Neutrophil (primary cell): ENCODE results near the gene PDE3B.

ENCODE experiments used
- H3K27ac ChIP-seq: fragments of 200-600 bp; sonication (generic); 2 replicates; pipeline ENCODE4 v1.5.1; 2016; ENCODE audit warnings: mild to moderate bottlenecking, moderate library complexity
- H3K27me3 ChIP-seq: fragments of 200-600 bp; sonication (generic); 2 replicates; pipeline ENCODE4 v1.6.0; 2016; ENCODE audit warnings: mild to moderate bottlenecking
- H3K36me3 ChIP-seq: fragments of 200-600 bp; sonication (generic); 2 replicates; pipeline ENCODE4 v1.5.1; 2017
- H3K4me1 ChIP-seq, 2 experiments: fragments of 200-600 bp in 1 of 2; sonication (generic) in 1 of 2; 1 replicate in 1 of 2; 2 replicates in 1 of 2; pipeline versions ENCODE4 v1.5.1 to v1.6.1; 2013 to 2016; ENCODE audit warnings: low read depth in 1 of 2, low read length in 1 of 2, mild to moderate bottlenecking in 1 of 2, moderate library complexity in 1 of 2; ENCODE audit not compliant: control insufficient read depth in 1 of 2, insufficient read depth in 1 of 2
- H3K4me3 ChIP-seq, 2 experiments: fragments of 200-600 bp in 1 of 2; sonication (generic) in 1 of 2; 1 replicate in 1 of 2; 2 replicates in 1 of 2; pipeline ENCODE4 v1.5.1; 2013 to 2016; ENCODE audit warnings: low read depth in 1 of 2, low read length in 1 of 2, mild to moderate bottlenecking in 1 of 2, moderate library complexity in 1 of 2
- H3K9me3 ChIP-seq: fragments of 200-600 bp; sonication (generic); 2 replicates; pipeline ENCODE4 v1.5.1; 2016
- CTCF ChIP-seq: fragments of 200-600 bp; sonication (generic); IDR thresholded peaks from 2 replicates; pipeline ENCODE4 v1.5.1; 2016; ENCODE audit warnings: antibody characterized with exemption

Gene PDE3B

GRCh38 chr11:14764179-14764578, 120.6 kb downstream of the PDE3B start:
- no peak overlapping the region for H3K4me3 ChIP-seq
- H3K4me1 ChIP-seq = peaks cover 5 to 13% of the 10 kb centered on the region in 2 experiments
- H3K27me3 ChIP-seq = no peaks in the 10 kb centered on the region
- no peaks in the 10 kb centered on the region for H3K36me3 ChIP-seq
- H3K27ac ChIP-seq = peak overlapping the region; percentile 18
- TF ChIP-seq CTCF = no peak
- H3K9me3 ChIP-seq = no peaks in the 10 kb centered on the region

GRCh38 chr11:14764579-14765527, 121.2 kb downstream of the PDE3B start:
- Histone ChIP-seq H3K36me3 (no peaks in the 10 kb centered on the region), H3K4me3 (no peak overlapping the region), H3K4me1 (peaks cover 5 to 13% of the 10 kb centered on the region in 2 experiments), H3K27ac (no peak overlapping the region), H3K9me3 (no peaks in the 10 kb centered on the region), H3K27me3 (no peaks in the 10 kb centered on the region)
- no peak for TF ChIP-seq CTCF

DNA sequence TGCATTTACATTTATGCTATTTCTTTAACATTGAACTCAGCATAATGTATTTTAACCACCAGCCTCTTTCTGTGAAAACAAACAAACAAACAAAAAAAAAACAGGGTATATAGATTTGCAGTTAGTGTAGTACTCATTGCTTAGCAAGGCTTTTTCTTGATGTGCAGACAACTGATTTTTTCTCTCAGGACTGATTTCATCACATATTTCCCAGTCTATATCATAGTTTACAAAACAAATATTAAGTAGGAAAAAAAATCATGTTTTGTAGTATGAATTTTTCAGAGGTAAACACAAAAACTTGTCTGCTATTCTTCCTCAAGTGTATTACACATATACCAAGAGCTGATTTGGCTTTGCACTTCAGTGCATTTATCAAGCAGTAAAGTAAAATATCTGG, 123.0 kb downstream of the PDE3B start:
- Histone ChIP-seq H3K27ac (no peak overlapping the region), H3K27me3 (no peaks in the 10 kb centered on the region), H3K9me3 (no peaks in the 10 kb centered on the region), H3K36me3 (no peaks in the 10 kb centered on the region), H3K4me3 (no peak overlapping the region), H3K4me1 (peaks cover 5 to 13% of the 10 kb centered on the region in 2 experiments)
- no peak for TF ChIP-seq CTCF

DNA sequence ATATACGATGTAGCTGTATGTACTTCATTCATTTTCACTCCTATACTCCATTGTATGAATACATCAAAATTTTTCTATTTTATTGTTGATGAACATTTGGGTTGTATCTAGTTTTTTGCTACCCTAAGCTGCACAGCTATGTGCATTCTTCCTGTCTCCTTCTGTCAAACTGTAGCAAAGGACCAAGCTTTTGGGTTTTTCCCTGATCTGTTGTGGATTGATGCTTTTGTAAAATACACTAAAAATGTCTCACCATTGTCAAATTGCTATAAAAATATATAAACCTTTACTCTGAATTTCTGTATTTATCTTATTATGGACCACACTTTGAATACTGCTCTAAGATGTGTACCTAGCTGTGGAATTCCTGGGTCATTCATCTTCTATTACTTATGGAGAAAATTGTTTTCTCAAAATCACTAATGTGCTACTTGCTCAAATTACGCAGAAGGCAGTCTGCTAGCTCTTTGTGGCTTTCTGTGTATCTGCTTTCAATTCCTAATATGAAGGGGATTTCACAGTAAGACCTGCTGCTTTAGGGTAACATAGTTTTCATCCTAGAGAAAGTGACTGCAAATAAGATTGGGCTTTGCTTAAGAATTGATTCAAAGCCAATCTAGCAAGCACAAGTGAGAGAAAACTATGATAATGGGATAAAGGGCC, 125.1 kb downstream of the PDE3B start:
- no peaks in the 10 kb centered on the region for H3K27me3 ChIP-seq
- TF ChIP-seq CTCF = no peak
- H3K36me3 ChIP-seq = no peaks in the 10 kb centered on the region
- H3K4me1 ChIP-seq = peaks cover 5 to 13% of the 10 kb centered on the region in 2 experiments
- H3K27ac ChIP-seq = no peak overlapping the region
- no peaks in the 10 kb centered on the region for H3K9me3 ChIP-seq
- no peak overlapping the region for H3K4me3 ChIP-seq

DNA sequence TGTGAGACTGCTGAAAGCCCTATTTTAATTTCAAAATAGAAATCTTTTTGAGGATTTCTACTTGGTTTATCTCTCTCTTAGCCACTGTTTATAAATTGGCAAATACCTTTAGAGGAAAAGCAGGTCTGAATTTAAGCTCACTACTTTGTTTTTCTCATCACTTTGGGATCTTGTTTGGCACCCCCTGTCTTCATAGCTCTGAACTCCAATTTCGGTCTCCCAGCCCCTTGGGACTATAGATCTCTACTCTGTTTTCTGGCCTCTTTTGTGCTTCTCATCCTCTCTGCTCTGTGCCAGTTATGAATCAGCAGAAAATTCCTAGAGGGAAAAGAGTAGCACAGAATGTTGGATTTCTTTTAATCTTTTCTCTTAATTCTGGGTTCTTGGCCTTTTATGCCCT, 130.2 kb downstream of the PDE3B start:
- Histone ChIP-seq H3K36me3 (peaks cover 8% of the 10 kb centered on the region), H3K27me3 (no peaks in the 10 kb centered on the region), H3K9me3 (no peaks in the 10 kb centered on the region), H3K4me3 (no peak overlapping the region), H3K4me1 (no peaks in the 10 kb centered on the region), H3K27ac (no peak overlapping the region)
- TF ChIP-seq CTCF = no peak
